Central memory CD4-positive, alpha-beta T cell (primary cell): ENCODE measurements around the gene GMDS.

Experiments
- DNase-seq: peaks from one replicate; pipeline ENCODE4 v3.0.0; 2022

GMDS gene

GRCh38 chr6:1576711-1577110 is 668.7 kb downstream of the GMDS start:
- no peak for DNase-seq

GRCh38 chr6:1576166-1576565 is 669.2 kb downstream of the GMDS start:
- no peak for DNase-seq

DNA sequence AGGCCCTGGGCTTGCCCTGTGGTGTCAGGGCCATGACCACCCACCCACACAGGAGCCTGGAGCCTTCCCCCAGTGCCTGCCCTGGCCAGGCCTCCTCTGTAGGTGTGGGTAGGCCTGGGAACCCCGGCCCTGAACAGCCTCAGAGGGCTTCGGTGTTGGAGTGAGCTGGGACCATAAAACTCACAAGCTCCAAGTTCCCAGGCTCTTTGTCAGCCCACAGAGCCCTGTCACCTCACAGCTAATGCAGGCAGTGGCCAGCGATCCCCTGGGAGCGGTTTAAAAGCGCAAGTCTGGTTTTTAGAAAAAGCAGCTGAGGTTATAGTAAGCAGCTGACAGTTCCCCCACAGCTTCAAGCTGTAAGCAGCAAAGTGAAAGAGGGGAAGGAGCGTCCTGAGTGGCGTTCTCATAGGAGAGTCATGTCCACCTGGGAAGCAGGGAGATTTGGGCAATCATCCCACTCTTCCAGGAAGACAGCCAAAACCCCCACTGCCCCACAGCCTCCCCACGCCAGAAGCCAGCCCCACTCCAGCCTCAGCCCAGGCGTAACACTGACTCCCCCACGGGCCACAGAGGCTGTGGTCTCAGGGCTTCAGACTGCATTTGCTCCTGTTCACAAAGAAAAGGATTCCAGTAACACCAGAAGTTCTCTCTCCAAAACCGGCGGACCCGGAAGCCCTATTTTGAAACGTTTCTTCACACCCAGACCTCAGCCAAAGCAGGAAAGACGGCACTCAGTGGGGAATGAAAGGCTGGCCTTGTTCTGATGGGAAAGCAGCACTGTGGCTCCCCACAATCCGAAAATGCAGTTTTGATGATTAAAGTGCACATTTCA is 670.0 kb downstream of the GMDS start:
- no peak for DNase-seq

GRCh38 chr6:1574890-1575209 is 670.6 kb downstream of the GMDS start:
- DNase-seq: no peak

GRCh38 chr6:1574083-1574761 is 671.2 kb downstream of the GMDS start:
- DNase-seq: no peak
